A549 (cell line): ENCODE results near the gene GLCE. TPM values are rescaled to one million over a fixed set of nuclear protein-coding genes. Genes with fewer than 3 reads are reported as not detected.
A peak's percentile ranks its signal among the peaks of the same experiment; 100 is the strongest.

Experiments used
- ATAC-seq, 2 experiments: fragments of 200-7000 bp in 1 of 2; fragments of >200 bp in 1 of 2; cut with Nextera tagmentation in 1 of 2; cut with Tn5 transposase in 1 of 2; 3 replicates each; pipeline versions ENCODE4 v1.8.0 to v1.9.1; 2018 to 2020; ENCODE audit warnings: mild to moderate bottlenecking in 1 of 2, moderate library complexity in 1 of 2
- CTCF ChIA-PET: fragments of 300-600 bp; sonication (Branson Sonifier 250); formaldehyde crosslinking; extraction: SDS; loops from one replicate; lab custom pipeline; 2021; ENCODE audit warnings: antibody characterized with exemption, inconsistent platforms; lab: Yijun Ruan, JAX
- POLR2A ChIA-PET: fragments of 350-600 bp; formaldehyde crosslinking; extraction: SDS; loops from one replicate; lab custom pipeline; 2021; ENCODE audit warnings: antibody characterized with exemption, inconsistent platforms; lab: Yijun Ruan, JAX
- DNase-seq, 2 experiments: peaks; one replicate each; pipeline versions ENCODE4 v3.0.0 to v3.0.0-alpha.2; 2011 to 2016; ENCODE audit warnings: low read depth in 1 of 2, low spot score in 1 of 2
- FAIRE-seq: peaks from 2 replicates; lab custom pipeline; 2011; peaks lifted over from hg19 to GRCh38; lab: Jason Lieb, UNC
- H3K27ac ChIP-seq, 2 experiments: fragments of >200 bp; sonication (Bioruptor Twin); formaldehyde crosslinking; 3 replicates each; pipeline ENCODE4 v1.5.1; 2016 to 2017
- H3K4me1 ChIP-seq: fragments of >200 bp; sonication (Bioruptor Twin); formaldehyde crosslinking; 3 replicates; pipeline ENCODE4 v1.6.1; 2016
- H3K4me2 ChIP-seq: fragments of >200 bp; sonication (Bioruptor Twin); formaldehyde crosslinking; 3 replicates; pipeline ENCODE4 v1.6.1; 2016
- H3K4me3 ChIP-seq: fragments of >200 bp; sonication (Bioruptor Twin); formaldehyde crosslinking; 3 replicates; pipeline ENCODE4 v1.5.1; 2016
- H3K9me3 ChIP-seq: fragments of >200 bp; sonication (Bioruptor Twin); formaldehyde crosslinking; 3 replicates; pipeline ENCODE4 v1.6.1; 2016
- CBX8 ChIP-seq: fragments of 200-600 bp; sonication (generic); IDR thresholded peaks from 2 replicates; pipeline ENCODE4 v1.6.1; 2016
- CHD2 ChIP-seq: fragments of 150-350 bp; IDR thresholded peaks from 2 replicates; pipeline ENCODE4 v1.6.1; 2014; ENCODE audit warnings: low read length; ENCODE audit not compliant: partially characterized antibody
- CHD4 ChIP-seq: fragments of 200-600 bp; sonication (generic); IDR thresholded peaks from 2 replicates; pipeline ENCODE4 v1.6.1; 2016; ENCODE audit warnings: antibody characterized with exemption, mild to moderate bottlenecking, borderline replicate concordance
- CTCF ChIP-seq: fragments of >200 bp; sonication (Bioruptor Twin); formaldehyde crosslinking; IDR thresholded peaks from 3 replicates; pipeline ENCODE4 v1.5.1; 2016
- EHF ChIP-seq: fragments of 250-450 bp; sonication (Bioruptor Pico); IDR thresholded peaks from 2 replicates; pipeline ENCODE4 v1.5.0; 2020; ENCODE audit warnings: mild to moderate bottlenecking
- EP300 ChIP-seq, 2 experiments: fragments of >200 bp; sonication (Bioruptor Twin); formaldehyde crosslinking; IDR thresholded peaks; 2 replicates in 1 of 2; 3 replicates in 1 of 2; pipeline ENCODE4 v1.6.1; 2016 to 2017
- HEYL ChIP-seq: fragments of 250-450 bp; sonication (Bioruptor Pico); IDR thresholded peaks from 2 replicates; pipeline ENCODE4 v1.8.0; 2021; ENCODE audit warnings: mild to moderate bottlenecking, moderate library complexity
- HOXB5 ChIP-seq: fragments of 250-450 bp; sonication (Bioruptor Pico); IDR thresholded peaks from 2 replicates; pipeline ENCODE4 v1.5.0; 2020; ENCODE audit warnings: mild to moderate bottlenecking, moderate library complexity
- JUNB ChIP-seq: fragments of >200 bp; sonication (Bioruptor Twin); formaldehyde crosslinking; IDR thresholded peaks from 2 replicates; pipeline ENCODE4 v1.6.1; 2016
- KDM1A ChIP-seq: fragments of 200-600 bp; sonication (generic); IDR thresholded peaks from 2 replicates; pipeline ENCODE4 v1.6.1; 2016; ENCODE audit warnings: low read depth, mild to moderate bottlenecking
- PBX3 ChIP-seq: IDR thresholded peaks from 2 replicates; pipeline ENCODE4 v1.6.1; 2012
- PHF8 ChIP-seq: fragments of 200-600 bp; sonication (generic); IDR thresholded peaks from 2 replicates; pipeline ENCODE4 v1.6.1; 2016; ENCODE audit warnings: low read depth, mild to moderate bottlenecking, antibody characterized with exemption, moderate library complexity, borderline replicate concordance
- POLR2AphosphoS2 ChIP-seq: conservative IDR thresholded peaks from 2 replicates; pipeline ENCODE4 v1.6.1; 2012; ENCODE audit warnings: low read length, improper control_type of control experiment, inconsistent platforms
- RAD21 ChIP-seq, 2 experiments: fragments of >200 bp in 1 of 2; sonication (Bioruptor Twin) in 1 of 2; formaldehyde crosslinking in 1 of 2; IDR thresholded peaks in 1 of 2; conservative IDR thresholded peaks in 1 of 2; 2 replicates in 1 of 2; 3 replicates in 1 of 2; pipeline ENCODE4 v1.6.1; 2012 to 2018; ENCODE audit warnings: inconsistent platforms in 1 of 2
- RCOR1 ChIP-seq: fragments of 150-350 bp; IDR thresholded peaks from 2 replicates; pipeline ENCODE4 v1.6.1; 2014; ENCODE audit warnings: antibody characterized with exemption, low read length, low read depth
- SREBF2 ChIP-seq: fragments of 450-650 bp; IDR thresholded peaks from 2 replicates; pipeline ENCODE4 v1.6.1; 2014; ENCODE audit warnings: mild to moderate bottlenecking, moderate library complexity
- TP53 ChIP-seq: fragments of 250-450 bp; sonication (Bioruptor Pico); IDR thresholded peaks from 2 replicates; pipeline ENCODE4 v1.5.0; 2021; ENCODE audit warnings: mild to moderate bottlenecking, moderate library complexity
- WGBS: methylation state at CpG from one replicate; pipeline ENCODE4 v1.1.6; 2017; ENCODE audit errors: missing lambda C conversion rate; 5-methylcytosine and 5-hydroxymethylcytosine counted together
- polyA plus RNA-seq, 4 experiments: library from polyadenylated mRNA; depleted of rRNA in 3 of 4; stranded (reverse); fragments of >200 nt; fragmentation: RNase III in 1 of 4; extraction: RNeasy Plus Mini Kit Qiagen cat#74134 plus additional on column Dnase treatment in 1 of 4; gene quantifications; 2 replicates in 3 of 4; 3 replicates in 1 of 4; pipeline ENCODE4 v1.2.3, GENCODE V29; 2011 to 2017

Gene GLCE
- polyA plus RNA-seq, 2 of the 4 experiments (the other 2 are of a cell fraction) = 19.6 to 41.8 TPM

GRCh38 chr15:69175536-69175935, 15.1 kb downstream of the GLCE start:
- POLR2A ChIA-PET = no interaction called here
- no peak for ATAC-seq
- Histone ChIP-seq H3K4me1 (peaks cover 18% of the 10 kb centered on the region), H3K27ac (no peak overlapping the region), H3K9me3 (no peaks in the 10 kb centered on the region), H3K4me2 (no peak overlapping the region), H3K4me3 (no peak overlapping the region)
- no peak for DNase-seq
- CTCF ChIA-PET = no interaction called here
- FAIRE-seq = peak; percentile 93
- TF ChIP-seq EP300 (IDR thresholded peaks at IDR 0.05) = no peak
- TF ChIP-seq HEYL (CRISPR knock-in tag) = no peak

DNA sequence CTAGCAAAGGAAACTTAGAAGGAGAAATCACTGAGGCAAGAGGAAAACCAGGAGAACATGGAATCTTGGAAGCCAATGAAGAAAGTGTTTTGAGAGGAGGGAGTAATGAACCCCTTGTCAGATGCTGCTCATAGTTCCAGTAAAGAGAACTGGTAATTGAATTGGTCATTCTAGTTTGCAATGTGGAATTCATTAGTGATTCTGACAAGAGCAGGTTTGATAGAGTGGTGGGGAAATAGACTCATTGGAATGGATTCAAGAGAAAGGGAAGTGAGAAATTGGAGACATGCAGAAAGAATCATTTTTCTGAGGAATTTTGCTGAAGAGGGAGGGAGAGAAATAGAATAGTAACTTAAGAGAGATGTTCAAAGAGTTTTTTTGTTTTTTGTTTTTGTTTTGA, 21.0 kb downstream of the GLCE start:
- ATAC-seq (no peak), DNase-seq (no peak), FAIRE-seq (no peak)
- Histone ChIP-seq H3K27ac (no peak overlapping the region), H3K4me2 (no peak overlapping the region), H3K9me3 (no peaks in the 10 kb centered on the region), H3K4me3 (no peak overlapping the region), H3K4me1 (no peaks in the 10 kb centered on the region)
- CTCF ChIA-PET = no interaction called here
- TF ChIP-seq EP300 (IDR thresholded peaks at IDR 0.05) (no peak), KDM1A (no peak)
- POLR2A ChIA-PET = no interaction called here

GRCh38 chr15:69185216-69185615, 24.8 kb downstream of the GLCE start:
- Histone ChIP-seq H3K4me2 (no peak overlapping the region), H3K4me3 (no peak overlapping the region), H3K9me3 (no peaks in the 10 kb centered on the region), H3K27ac (no peak overlapping the region), H3K4me1 (no peaks in the 10 kb centered on the region)
- WGBS = 85% methylated on average over 1 of the region's 1 CpG
- TF ChIP-seq CHD2 (no peak), PBX3 (no peak), TP53 (CRISPR knock-in tag) (no peak)
- ChIA-PET CTCF (interaction anchor here (0.8 to 3.7 kb wide), 7 partner anchors 17 to 209 kb away, joined by 3 to 14 read pairs (median 3); no protein-coding TSS in a partner anchor), POLR2A (no interaction called here)
- FAIRE-seq = peak; percentile 89
- no peak for DNase-seq
- no peak for ATAC-seq

GRCh38 chr15:69185706-69186105, 25.3 kb downstream of the GLCE start:
- no peak for FAIRE-seq
- ATAC-seq = no peak
- TF ChIP-seq POLR2AphosphoS2 (no peak), CTCF (no peak), CBX8 (no peak), JUNB (no peak), HOXB5 (CRISPR knock-in tag) (no peak), RCOR1 (no peak), PHF8 (no peak)
- ChIA-PET CTCF (interaction anchor here (1.1 to 1.7 kb wide), 3 partner anchors 75 to 177 kb away, joined by 3 read pairs; no protein-coding TSS in a partner anchor), POLR2A (no interaction called here)
- Histone ChIP-seq H3K9me3 (0 out of 3 replicates have a peak, but pooled peaks cover 3% of the 10 kb centered on the region), H3K4me3 (no peak overlapping the region), H3K27ac (no peak overlapping the region), H3K4me1 (no peaks in the 10 kb centered on the region), H3K4me2 (no peak overlapping the region)
- 92% methylated on average over 3 of the region's 3 CpGs for WGBS
- DNase-seq = no peak

- ATAC-seq (no peak), FAIRE-seq (no peak)
- 0 out of 3 replicates have a peak, but pooled peaks cover 5% of the 10 kb centered on the region for H3K9me3 ChIP-seq
- no peak overlapping the region for H3K27ac ChIP-seq
- POLR2A ChIA-PET = no interaction called here
- TF ChIP-seq EHF (CRISPR knock-in tag) = no peak
- no peak for TF ChIP-seq CHD4
- no peak for TF ChIP-seq RAD21 (conservative IDR thresholded peaks at IDR 0.05 in 1 of 2, IDR thresholded peaks at IDR 0.05 in 1 of 2)
- TF ChIP-seq PBX3 = no peak
- no peak for TF ChIP-seq SREBF2
- TF ChIP-seq, all 56 proteins: peak for 0
- no peak overlapping the region for H3K4me3 ChIP-seq
- no peak for DNase-seq
- peaks cover 4% of the 10 kb centered on the region; the same call in 2 of the 3 replicates for H3K4me1 ChIP-seq
- 83% methylated on average over 6 of the region's 6 CpGs for WGBS
- CTCF ChIA-PET = no interaction called here
- no peak overlapping the region for H3K4me2 ChIP-seq
Observed at GRCh38 chr15:69189157-69189556, 28.7 kb downstream of the GLCE start.
